Measurements from ENCODE around the gene HIPK3. TPM values are rescaled to one million over a fixed set of nuclear protein-coding genes. Genes with fewer than 3 reads are reported as not detected.

Gene HIPK3
- total and polyA plus RNA-seq, 10 of the 15 experiments (the other 5 are each of a cell fraction or from before 2014, with no cell fraction given), result 3.4 to 26.5 (median 13.6) TPM

- H3K9ac ChIP-seq (ENCODE audit: control insufficient read depth, insufficient read depth, low read length), result no peak overlapping the region
- BruUV-seq (replicated peaks), result no TSS peak
- TF ChIP-seq LARP7 (IDR thresholded peaks at IDR 0.05), result no peak
- TF ChIP-seq, protein P1, sequence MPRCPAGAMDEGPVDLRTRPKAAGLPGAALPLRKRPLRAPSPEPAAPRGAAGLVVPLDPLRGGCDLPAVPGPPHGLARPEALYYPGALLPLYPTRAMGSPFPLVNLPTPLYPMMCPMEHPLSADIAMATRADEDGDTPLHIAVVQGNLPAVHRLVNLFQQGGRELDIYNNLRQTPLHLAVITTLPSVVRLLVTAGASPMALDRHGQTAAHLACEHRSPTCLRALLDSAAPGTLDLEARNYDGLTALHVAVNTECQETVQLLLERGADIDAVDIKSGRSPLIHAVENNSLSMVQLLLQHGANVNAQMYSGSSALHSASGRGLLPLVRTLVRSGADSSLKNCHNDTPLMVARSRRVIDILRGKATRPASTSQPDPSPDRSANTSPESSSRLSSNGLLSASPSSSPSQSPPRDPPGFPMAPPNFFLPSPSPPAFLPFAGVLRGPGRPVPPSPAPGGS (IDR thresholded peaks at IDR 0.05; ENCODE audit: borderline replicate concordance, insufficient read depth, low read depth, low read length, poor library complexity, severe bottlenecking), result no peak
- peaks cover 51% of the 10 kb centered on the region for H3K79me2 ChIP-seq (ENCODE audit: control insufficient read depth, insufficient read depth, low read length)
- no peak overlapping the region for H3K4me2 ChIP-seq (ENCODE audit: control insufficient read depth, insufficient read depth)
- H4K20me1 ChIP-seq (ENCODE audit: control insufficient read depth, insufficient read depth), result no peaks in the 10 kb centered on the region
- H3K4me1 ChIP-seq (ENCODE audit: control insufficient read depth, insufficient read depth, low read length), result peaks cover 26% of the 10 kb centered on the region
- FAIRE-seq (no peak), DNase-seq (ENCODE audit: low read depth, low spot score) (no peak), ATAC-seq (no peak)
- ChIA-PET RAD21 (ENCODE audit: unreplicated experiment) (no interaction called here), POLR2A (no interaction called here), CTCF (interaction anchor here (1.3 to 7.5 kb wide), 4 partner anchors 65 to 517 kb away, joined by 3 to 134 read pairs (median 4); no protein-coding TSS in a partner anchor), SMC1A (ENCODE audit: uncharacterized antibody, unreplicated experiment) (interaction anchor here (0.7 to 3.0 kb wide), 4 partner anchors 19 to 160 kb away, joined by 3 to 19 read pairs (median 3); no protein-coding TSS in a partner anchor)
- no peaks in the 10 kb centered on the region for H3K36me3 ChIP-seq (ENCODE audit: control insufficient read depth in 2 of 2, insufficient read depth in 2 of 2, low read length in 1 of 2)
- 85% methylated on average over 5 of the region's 5 CpGs for WGBS (ENCODE audit: insufficient coverage, insufficient replicate concordance, low lambda C conversion rate, missing lambda C conversion rate)
- no peaks in the 10 kb centered on the region for H3K27me3 ChIP-seq (replicated peaks in 1 of 2; ENCODE audit: control insufficient read depth in 2 of 2, insufficient read depth in 2 of 2, low read length in 1 of 2)
- intact Hi-C loops (cut with micrococcal nuclease; ENCODE audit: unreplicated experiment) (loop anchor here (5.0 kb wide), 1 partner anchor 363 kb away; no protein-coding TSS in a partner anchor), in situ Hi-C loops (cut with MboI) (loop anchor here (10.0 kb wide), 1 partner anchor 371 kb away; no protein-coding TSS in a partner anchor)
- no peak overlapping the region for H2AFZ ChIP-seq (ENCODE audit: control insufficient read depth, low read depth, low read length)
- no peak overlapping the region for H3K27ac ChIP-seq (ENCODE audit: control insufficient read depth, insufficient read depth)
- no peak overlapping the region for H3K4me3 ChIP-seq
- no peaks in the 10 kb centered on the region for H3K9me3 ChIP-seq (replicated peaks; ENCODE audit: control insufficient read depth, insufficient read depth, low read length)
These were observed 68.3 kb downstream of the HIPK3 start for GRCh38 chr11:33325451-33325850.

DNA sequence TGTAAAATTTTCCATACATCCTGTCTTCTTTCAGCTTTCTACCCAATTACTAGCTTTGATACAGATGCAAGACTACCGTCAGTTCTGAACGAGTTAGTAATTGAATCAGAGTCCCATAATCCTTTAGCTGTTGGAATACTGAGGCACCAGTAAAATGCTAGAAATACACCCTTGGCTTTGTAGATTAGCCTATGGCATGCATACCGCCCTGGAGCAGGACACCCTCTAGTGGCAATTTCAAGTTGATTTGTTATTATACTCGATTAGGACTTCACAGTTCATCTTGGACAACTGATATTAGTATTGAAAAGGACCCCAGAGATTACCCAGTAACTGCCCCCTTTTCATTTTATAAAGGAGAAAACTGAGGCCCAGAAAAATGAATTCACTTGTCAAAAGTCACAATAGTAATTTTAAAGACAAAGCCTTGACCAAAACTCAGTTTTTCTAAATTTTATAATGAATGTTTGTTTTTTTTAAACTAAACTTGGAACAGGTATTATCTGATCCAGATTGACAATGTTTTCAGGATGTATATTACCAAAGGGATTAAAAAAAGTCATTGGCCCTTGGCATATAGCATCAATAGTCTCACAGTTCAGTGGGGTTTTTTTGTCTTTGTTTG lies 72.6 kb downstream of the HIPK3 start:
- WGBS (ENCODE audit: insufficient coverage, insufficient replicate concordance, low lambda C conversion rate, missing lambda C conversion rate), result 3% methylated on average over 4 of the region's 4 CpGs
- Histone ChIP-seq H3K4me3 (no peak overlapping the region), H4K20me1 (ENCODE audit: control insufficient read depth, insufficient read depth) (no peaks in the 10 kb centered on the region), H3K27ac (ENCODE audit: control insufficient read depth, insufficient read depth) (no peak overlapping the region), H3K4me1 (ENCODE audit: control insufficient read depth, insufficient read depth, low read length) (peaks cover under 1% of the 10 kb centered on the region; the same call in 1 of the 2 replicates), H3K4me2 (ENCODE audit: control insufficient read depth, insufficient read depth) (no peak overlapping the region), H2AFZ (ENCODE audit: control insufficient read depth, low read depth, low read length) (no peak overlapping the region), H3K36me3 (ENCODE audit: control insufficient read depth in 2 of 2, insufficient read depth in 2 of 2, low read length in 1 of 2) (no peaks in the 10 kb centered on the region), H3K27me3 (replicated peaks in 1 of 2; ENCODE audit: control insufficient read depth in 2 of 2, insufficient read depth in 2 of 2, low read length in 1 of 2) (no peaks in the 10 kb centered on the region), H3K9ac (ENCODE audit: control insufficient read depth, insufficient read depth, low read length) (no peak overlapping the region), H3K79me2 (ENCODE audit: control insufficient read depth, insufficient read depth, low read length) (peaks cover 21% of the 10 kb centered on the region), H3K9me3 (replicated peaks; ENCODE audit: control insufficient read depth, insufficient read depth, low read length) (no peaks in the 10 kb centered on the region)
- CTCF ChIA-PET, result interaction anchor here (0.6 to 7.5 kb wide), 20 partner anchors 10 to 1153 kb away, joined by 3 to 134 read pairs (median 4); partner anchors contain the start of genes CSTF3 and HIPK3
- BruUV-seq (replicated peaks), result no TSS peak
- SMC1A ChIA-PET (ENCODE audit: uncharacterized antibody, unreplicated experiment), result interaction anchor here (0.6 to 3.6 kb wide), 17 partner anchors 9 to 264 kb away, joined by 3 to 65 read pairs (median 4); partner anchors contain the start of gene CSTF3
- no peak for DNase-seq (ENCODE audit: low read depth, low spot score)
- peak; percentile 97 for ATAC-seq
- in situ Hi-C loops (cut with MboI) (loop anchor here (5.0 to 10.0 kb wide), 2 partner anchors 163 to 375 kb away; no protein-coding TSS in a partner anchor), intact Hi-C loops (cut with micrococcal nuclease; ENCODE audit: unreplicated experiment) (loop anchor here (1.0 to 5.0 kb wide), 3 partner anchors 73 to 368 kb away; partner anchors contain the start of gene HIPK3)
- POLR2A ChIA-PET, result interaction anchor here (0.6 to 1.3 kb wide), 2 partner anchors 70 to 361 kb away, joined by 3 read pairs; no protein-coding TSS in a partner anchor
- RAD21 ChIA-PET (ENCODE audit: unreplicated experiment), result interaction anchor here (0.7 to 3.0 kb wide), 5 partner anchors 10 to 169 kb away, joined by 3 to 37 read pairs (median 3); partner anchors contain the start of gene CSTF3
- FAIRE-seq, result peak; percentile 75
- TF ChIP-seq, protein P2, sequence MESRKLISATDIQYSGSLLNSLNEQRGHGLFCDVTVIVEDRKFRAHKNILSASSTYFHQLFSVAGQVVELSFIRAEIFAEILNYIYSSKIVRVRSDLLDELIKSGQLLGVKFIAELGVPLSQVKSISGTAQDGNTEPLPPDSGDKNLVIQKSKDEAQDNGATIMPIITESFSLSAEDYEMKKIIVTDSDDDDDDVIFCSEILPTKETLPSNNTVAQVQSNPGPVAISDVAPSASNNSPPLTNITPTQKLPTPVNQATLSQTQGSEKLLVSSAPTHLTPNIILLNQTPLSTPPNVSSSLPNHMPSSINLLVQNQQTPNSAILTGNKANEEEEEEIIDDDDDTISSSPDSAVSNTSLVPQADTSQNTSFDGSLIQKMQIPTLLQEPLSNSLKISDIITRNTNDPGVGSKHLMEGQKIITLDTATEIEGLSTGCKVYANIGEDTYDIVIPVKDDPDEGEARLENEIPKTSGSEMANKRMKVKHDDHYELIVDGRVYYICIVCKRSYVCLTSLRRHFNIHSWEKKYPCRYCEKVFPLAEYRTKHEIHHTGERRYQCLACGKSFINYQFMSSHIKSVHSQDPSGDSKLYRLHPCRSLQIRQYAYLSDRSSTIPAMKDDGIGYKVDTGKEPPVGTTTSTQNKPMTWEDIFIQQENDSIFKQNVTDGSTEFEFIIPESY (IDR thresholded peaks at IDR 0.05), result no peak
- TF ChIP-seq E2F8 (IDR thresholded peaks at IDR 0.05; ENCODE audit: low read depth, partially characterized antibody) (no peak), HDAC6 (IDR thresholded peaks at IDR 0.05; ENCODE audit: unreplicated experiment) (no peak), RB1 (IDR thresholded peaks at IDR 0.05; ENCODE audit: borderline replicate concordance) (peak; percentile 74; the same call in 1 of the 2 replicates), RBBP5 (conservative IDR thresholded peaks at IDR 0.05) (no peak), CREM (IDR thresholded peaks at IDR 0.05; ENCODE audit: low read depth) (no peak)
